H9 (cell line): ENCODE data around the gene FUT4. TPM values are rescaled to one million over a fixed set of nuclear protein-coding genes. Genes with fewer than 3 reads are reported as not detected.
A peak's percentile ranks its signal among the peaks of the same experiment; 100 is the strongest.

Experiments
- DNase-seq: peaks from one replicate; pipeline ENCODE4 v3.0.0-alpha.2; 2017
- H2AFZ ChIP-seq: one replicate; pipeline ENCODE4 v1.6.1; 2013; ENCODE audit warnings: mild to moderate bottlenecking, low read length, control low read depth, moderate library complexity
- H2AK5ac ChIP-seq: 2 replicates; pipeline ENCODE4 v1.6.1; 2013; ENCODE audit warnings: low read length, control low read depth, mixed read lengths; ENCODE audit not compliant: insufficient read length
- H2BK120ac ChIP-seq: one replicate; pipeline ENCODE4 v1.6.1; 2013; ENCODE audit warnings: low read depth, mild to moderate bottlenecking, low read length, control low read depth, inconsistent platforms; ENCODE audit not compliant: poor library complexity, severe bottlenecking
- H2BK12ac ChIP-seq: 2 replicates; pipeline ENCODE4 v1.6.1; 2013; ENCODE audit warnings: low read length, control low read depth, mixed read lengths, low read depth; ENCODE audit not compliant: insufficient read length
- H2BK15ac ChIP-seq: 2 replicates; pipeline ENCODE4 v1.6.1; 2013; ENCODE audit warnings: low read depth, low read length, control low read depth
- H2BK20ac ChIP-seq: one replicate; pipeline ENCODE4 v1.6.1; 2013; ENCODE audit warnings: low read depth, mild to moderate bottlenecking, low read length, control low read depth, inconsistent platforms; ENCODE audit not compliant: poor library complexity, severe bottlenecking
- H2BK5ac ChIP-seq: 2 replicates; pipeline ENCODE4 v1.6.1; 2013; ENCODE audit warnings: low read length, control low read depth, mixed read lengths; ENCODE audit not compliant: insufficient read length
- H3K14ac ChIP-seq: 2 replicates; pipeline ENCODE4 v1.6.1; 2013; ENCODE audit warnings: low read length, control low read depth; ENCODE audit not compliant: insufficient read depth
- H3K18ac ChIP-seq: 2 replicates; pipeline ENCODE4 v1.6.1; 2013; ENCODE audit warnings: low read depth, mild to moderate bottlenecking, mixed read lengths, low read length, control low read depth; ENCODE audit not compliant: insufficient read length
- H3K23ac ChIP-seq: 2 replicates; pipeline ENCODE4 v1.6.1; 2013; ENCODE audit warnings: low read length, control low read depth, mixed read lengths, low read depth; ENCODE audit not compliant: insufficient read length
- H3K23me2 ChIP-seq: 2 replicates; pipeline ENCODE4 v1.6.1; 2013; ENCODE audit warnings: low read depth, mild to moderate bottlenecking, mixed read lengths, low read length, control low read depth; ENCODE audit not compliant: insufficient read length, poor library complexity, severe bottlenecking
- H3K27ac ChIP-seq: 2 replicates; pipeline ENCODE4 v1.5.1; 2013; ENCODE audit warnings: low read length, control low read depth, mixed read lengths, low read depth; ENCODE audit not compliant: insufficient read length
- H3K27me3 ChIP-seq: 2 replicates; pipeline ENCODE4 v1.6.1; 2013; ENCODE audit warnings: low read length, control low read depth, inconsistent platforms; ENCODE audit not compliant: insufficient read depth
- H3K4ac ChIP-seq: 2 replicates; pipeline ENCODE4 v1.6.1; 2013; ENCODE audit warnings: low read depth, mild to moderate bottlenecking, control low read depth, inconsistent platforms, low read length, moderate library complexity
- H3K4me1 ChIP-seq: 2 replicates; pipeline ENCODE4 v1.6.1; 2013; ENCODE audit warnings: low read length, control low read depth, inconsistent platforms; ENCODE audit not compliant: insufficient read depth
- H3K4me2 ChIP-seq: 2 replicates; pipeline ENCODE4 v1.6.1; 2013; ENCODE audit warnings: low read length, control low read depth, mixed read lengths; ENCODE audit not compliant: insufficient read length, insufficient read depth
- H3K56ac ChIP-seq: 2 replicates; pipeline ENCODE4 v1.6.1; 2013; ENCODE audit warnings: low read depth, mild to moderate bottlenecking, mixed read lengths, low read length, control low read depth; ENCODE audit not compliant: insufficient read length
- H3K79me1 ChIP-seq: 2 replicates; pipeline ENCODE4 v1.6.1; 2013; ENCODE audit warnings: low read depth, mild to moderate bottlenecking, moderate library complexity, low read length, control low read depth, inconsistent platforms; ENCODE audit not compliant: insufficient read depth, poor library complexity, severe bottlenecking
- H3K79me2 ChIP-seq: 2 replicates; pipeline ENCODE4 v1.6.1; 2013; ENCODE audit warnings: low read length, control low read depth, inconsistent platforms; ENCODE audit not compliant: insufficient read depth
- H3K9ac ChIP-seq: 2 replicates; pipeline ENCODE4 v1.6.1; 2013; ENCODE audit warnings: low read length, control low read depth, mixed read lengths; ENCODE audit not compliant: insufficient read length; ENCODE audit errors: extremely low read depth
- H3K9me3 ChIP-seq: one replicate; pipeline ENCODE4 v1.6.1; 2013; ENCODE audit warnings: low read depth, low read length, inconsistent platforms; ENCODE audit not compliant: control insufficient read depth
- H3T11ph ChIP-seq: one replicate; pipeline ENCODE4 v1.6.1; 2013; ENCODE audit warnings: mild to moderate bottlenecking, low read length, control low read depth, inconsistent platforms
- H4K20me1 ChIP-seq: one replicate; pipeline ENCODE4 v1.6.1; 2013; ENCODE audit not compliant: control insufficient read depth, insufficient read length, insufficient read depth
- H4K5ac ChIP-seq: 2 replicates; pipeline ENCODE4 v1.6.1; 2013; ENCODE audit warnings: low read depth, mild to moderate bottlenecking, mixed read lengths, low read length, control low read depth; ENCODE audit not compliant: insufficient read length
- H4K8ac ChIP-seq: replicated peaks from 2 replicates; pipeline ENCODE4 v1.6.1; 2013; ENCODE audit warnings: low read length, control low read depth, mixed read lengths, low read depth; ENCODE audit not compliant: insufficient read length
- H4K91ac ChIP-seq: 2 replicates; pipeline ENCODE4 v1.6.1; 2013; ENCODE audit warnings: low read depth, mild to moderate bottlenecking, moderate library complexity, mixed read lengths, low read length, control low read depth; ENCODE audit not compliant: insufficient read length
- H3K27ac Mint-ChIP-seq, 3 experiments: 2 replicates in 2 of 3; 3 replicates in 1 of 3; pipeline ENCODE4 v1.8.0; 2020 to 2021; ENCODE audit warnings: mixed read lengths in 3 of 3, mild to moderate bottlenecking in 1 of 3, moderate library complexity in 1 of 3
- H3K27me3 Mint-ChIP-seq: 2 replicates; pipeline ENCODE4 v1.8.0; 2021; ENCODE audit warnings: low read depth, mild to moderate bottlenecking, moderate library complexity, mixed read lengths
- H3K36me3 Mint-ChIP-seq, 3 experiments: 2 replicates in 2 of 3; 3 replicates in 1 of 3; pipeline ENCODE4 v1.8.0; 2020 to 2021; ENCODE audit warnings: low read depth in 3 of 3, mixed read lengths in 3 of 3; ENCODE audit not compliant: insufficient read depth in 1 of 3
- H3K4me1 Mint-ChIP-seq, 2 experiments: 2 replicates each; pipeline ENCODE4 v1.8.0; 2020; ENCODE audit warnings: mixed read lengths in 2 of 2
- H3K4me3 Mint-ChIP-seq, 2 experiments: 2 replicates in 1 of 2; 3 replicates in 1 of 2; pipeline ENCODE4 v1.8.0; 2020 to 2021; ENCODE audit warnings: mild to moderate bottlenecking in 2 of 2, mixed read lengths in 2 of 2, moderate library complexity in 1 of 2
- H3K9me3 Mint-ChIP-seq, 2 experiments: 2 replicates in 1 of 2; 3 replicates in 1 of 2; pipeline ENCODE4 v1.8.0; 2020; ENCODE audit warnings: mild to moderate bottlenecking in 2 of 2, mixed read lengths in 2 of 2, moderate library complexity in 1 of 2
- WGBS: extraction: QIAGEN DNeasy Blood & Tissue Kit; methylation state at CpG from one replicate; pipeline ENCODE4 v1.1.7; 2013; ENCODE audit warnings: missing lambda C conversion rate, low lambda C conversion rate, mixed read lengths; ENCODE audit not compliant: insufficient read length; ENCODE audit errors: extremely low coverage; 5-methylcytosine and 5-hydroxymethylcytosine counted together
- total RNA-seq: library from RNA; stranded (reverse); gene quantifications from 2 replicates; pipeline ENCODE4 v1.2.1, GENCODE V29; 2021
- TF ChIP-seq, protein P1 (sequence below): fragments of 200-600 bp; sonication (generic); conservative IDR thresholded peaks from 3 replicates; pipeline ENCODE4 v1.8.0; 2021; ENCODE audit warnings: antibody characterized with exemption, mild to moderate bottlenecking

Gene FUT4
- total RNA-seq, 1 experiment from 2014 or later = 5.3 TPM

DNA sequence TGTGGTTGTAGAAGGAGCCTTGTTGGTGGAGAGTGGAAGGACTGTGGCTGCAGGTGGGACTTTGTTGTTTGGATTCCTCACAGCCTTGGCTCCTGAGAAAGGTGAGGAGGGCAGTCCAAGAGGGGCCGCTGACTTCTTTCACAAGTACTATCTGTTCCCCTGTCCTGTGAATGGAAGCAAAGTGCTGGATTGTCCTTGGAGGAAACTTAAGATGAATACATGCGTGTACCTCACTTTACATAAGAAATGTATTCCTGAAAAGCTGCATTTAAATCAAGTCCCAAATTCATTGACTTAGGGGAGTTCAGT is 2.4 kb downstream of the FUT4 start:
- Histone ChIP-seq H3K23me2 (peaks cover 15% of the 10 kb centered on the region), H4K5ac (no peak overlapping the region), H3K27ac (no peak overlapping the region), H3K79me1 (no peaks in the 10 kb centered on the region), H2BK5ac (no peak overlapping the region), H2BK20ac (no peak overlapping the region), H2BK120ac (no peak overlapping the region), H2BK15ac (no peak overlapping the region), H3K4ac (no peak overlapping the region), H3K14ac (no peak overlapping the region), H2AFZ (no peak overlapping the region), H3K23ac (no peak overlapping the region), H3K9ac (no peak overlapping the region), H3K4me1 (no peaks in the 10 kb centered on the region; the same call in none of the 2 replicates), H3K56ac (no peak overlapping the region), H2BK12ac (no peak overlapping the region), H2AK5ac (no peak overlapping the region), H3K27me3 (peaks cover 9% of the 10 kb centered on the region; the same call in 1 of the 2 replicates), H3K18ac (no peak overlapping the region), H4K20me1 (no peaks in the 10 kb centered on the region), H3K4me2 (peak overlapping the region; percentile 47), H3K9me3 (no peaks in the 10 kb centered on the region), H4K91ac (no peak overlapping the region), H3K79me2 (peaks cover 2% of the 10 kb centered on the region; the same call in 1 of the 2 replicates), H4K8ac (no peak overlapping the region), H3T11ph (no peak overlapping the region)
- H3K27me3 Mint-ChIP-seq = peaks cover 23% of the 10 kb centered on the region
- WGBS = no CpG with 5 or more reads among the region's 2 CpGs
- no peaks in the 10 kb centered on the region for H3K9me3 Mint-ChIP-seq
- no peak for DNase-seq
- H3K36me3 Mint-ChIP-seq = peaks cover 0 to 5% (median 0%) of the 10 kb centered on the region in 3 experiments; a peak in 1 of 7 replicates
- TF ChIP-seq, protein P1, sequence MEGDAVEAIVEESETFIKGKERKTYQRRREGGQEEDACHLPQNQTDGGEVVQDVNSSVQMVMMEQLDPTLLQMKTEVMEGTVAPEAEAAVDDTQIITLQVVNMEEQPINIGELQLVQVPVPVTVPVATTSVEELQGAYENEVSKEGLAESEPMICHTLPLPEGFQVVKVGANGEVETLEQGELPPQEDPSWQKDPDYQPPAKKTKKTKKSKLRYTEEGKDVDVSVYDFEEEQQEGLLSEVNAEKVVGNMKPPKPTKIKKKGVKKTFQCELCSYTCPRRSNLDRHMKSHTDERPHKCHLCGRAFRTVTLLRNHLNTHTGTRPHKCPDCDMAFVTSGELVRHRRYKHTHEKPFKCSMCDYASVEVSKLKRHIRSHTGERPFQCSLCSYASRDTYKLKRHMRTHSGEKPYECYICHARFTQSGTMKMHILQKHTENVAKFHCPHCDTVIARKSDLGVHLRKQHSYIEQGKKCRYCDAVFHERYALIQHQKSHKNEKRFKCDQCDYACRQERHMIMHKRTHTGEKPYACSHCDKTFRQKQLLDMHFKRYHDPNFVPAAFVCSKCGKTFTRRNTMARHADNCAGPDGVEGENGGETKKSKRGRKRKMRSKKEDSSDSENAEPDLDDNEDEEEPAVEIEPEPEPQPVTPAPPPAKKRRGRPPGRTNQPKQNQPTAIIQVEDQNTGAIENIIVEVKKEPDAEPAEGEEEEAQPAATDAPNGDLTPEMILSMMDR = no peak
- H3K4me1 Mint-ChIP-seq = peaks cover 21 to 31% of the 10 kb centered on the region in 2 experiments
- H3K4me3 Mint-ChIP-seq = peak overlapping the region; percentile 65 to 80
- no peak overlapping the region for H3K27ac Mint-ChIP-seq
